ENCODE measurements around the gene HP1BP3. TPM values are rescaled to one million over a fixed set of nuclear protein-coding genes. Genes with fewer than 3 reads are reported as not detected.
"Not testable (repeated sequence)": the region's sequence is repeated elsewhere in the genome, so short reads cannot be mapped to it uniquely, and the experiment has no call there.

Gene HP1BP3
- total RNA-seq, 1 experiment from 2014 or later = 263 TPM

- BruUV-seq (replicated peaks) = no TSS peak
- 0 out of 2 replicates have a peak overlapping the region, but pooled peaks have one; percentile 29 for H3K27ac ChIP-seq (ENCODE audit: low read length)
- CTCF ChIA-PET = no interaction called here
These were observed 3.7 kb upstream of the HP1BP3 start for GRCh38 chr1:20790785-20791184.

DNA sequence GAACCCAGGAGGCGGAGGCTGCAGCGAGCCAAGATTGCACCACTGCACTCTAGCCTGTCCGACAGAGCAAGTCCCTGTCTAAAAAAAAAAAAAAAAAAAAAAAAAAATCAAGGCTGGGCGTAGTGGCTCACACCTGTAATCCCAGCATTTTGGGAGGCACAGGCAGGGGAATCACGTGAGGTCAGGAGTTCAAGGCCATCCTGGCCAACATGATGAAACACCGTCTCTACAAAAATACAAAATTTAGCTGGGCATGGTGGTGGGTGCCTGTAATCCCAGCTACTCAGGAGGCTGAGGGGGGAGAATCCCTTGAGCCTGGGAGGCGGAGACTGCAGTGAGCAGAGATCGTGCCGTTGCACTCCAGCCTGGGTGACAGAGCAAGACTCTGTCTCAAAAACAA lies 2.5 kb upstream of the HP1BP3 start:
- H3K27ac ChIP-seq (ENCODE audit: low read length); CTCF ChIA-PET; H3K36me3 ChIP-seq (ENCODE audit: control insufficient read depth, insufficient read depth, low read length); BruUV-seq (replicated peaks); in situ Hi-C loops (cut with HindIII; ENCODE audit: low pct_unique_long_range_greater_than_20kb, low sequenced_read_pairs); intact Hi-C loops (cut with micrococcal nuclease; ENCODE audit: unreplicated experiment); ATAC-seq; DNase-seq (ENCODE audit: low read depth, low spot score); H3K27me3 ChIP-seq (ENCODE audit: control insufficient read depth, insufficient read depth, low read length); H3K4me3 ChIP-seq (ENCODE audit: low read depth in 2 of 2, low read length in 2 of 2); H3K9me3 ChIP-seq (ENCODE audit: control insufficient read depth, insufficient read depth, low read depth, low read length): not testable (repeated sequence)
- POLR2A ChIA-PET = interaction anchor here (0.6 kb wide), 1 partner anchor 10 kb away, joined by 8 read pairs; no protein-coding TSS in a partner anchor
- peaks cover 14% of the 10 kb centered on the region for H3K4me1 ChIP-seq (ENCODE audit: control insufficient read depth, insufficient read depth, low read length)

More at GRCh38 chr1:20790785-20791184, 3.7 kb upstream of the HP1BP3 start:
- POLR2A ChIA-PET = no interaction called here
- in situ Hi-C loops (cut with HindIII; ENCODE audit: low pct_unique_long_range_greater_than_20kb, low sequenced_read_pairs) (no loop called here), intact Hi-C loops (cut with micrococcal nuclease; ENCODE audit: unreplicated experiment) (no loop called here)
- peaks cover 14% of the 10 kb centered on the region for H3K4me1 ChIP-seq (ENCODE audit: control insufficient read depth, insufficient read depth, low read length)
- H3K27me3 ChIP-seq (ENCODE audit: control insufficient read depth, insufficient read depth, low read length) = no peaks in the 10 kb centered on the region
- TF ChIP-seq POLR2AphosphoS5 (IDR thresholded peaks at IDR 0.05; ENCODE audit: low read depth, low read length) (no peak), SIN3A (IDR thresholded peaks at IDR 0.05; ENCODE audit: borderline replicate concordance, insufficient read depth, low read depth, low read length) (no peak), TCF7L2 (IDR thresholded peaks at IDR 0.05; ENCODE audit: low read depth, low read length) (no peak)
- TF ChIP-seq, protein P1, sequence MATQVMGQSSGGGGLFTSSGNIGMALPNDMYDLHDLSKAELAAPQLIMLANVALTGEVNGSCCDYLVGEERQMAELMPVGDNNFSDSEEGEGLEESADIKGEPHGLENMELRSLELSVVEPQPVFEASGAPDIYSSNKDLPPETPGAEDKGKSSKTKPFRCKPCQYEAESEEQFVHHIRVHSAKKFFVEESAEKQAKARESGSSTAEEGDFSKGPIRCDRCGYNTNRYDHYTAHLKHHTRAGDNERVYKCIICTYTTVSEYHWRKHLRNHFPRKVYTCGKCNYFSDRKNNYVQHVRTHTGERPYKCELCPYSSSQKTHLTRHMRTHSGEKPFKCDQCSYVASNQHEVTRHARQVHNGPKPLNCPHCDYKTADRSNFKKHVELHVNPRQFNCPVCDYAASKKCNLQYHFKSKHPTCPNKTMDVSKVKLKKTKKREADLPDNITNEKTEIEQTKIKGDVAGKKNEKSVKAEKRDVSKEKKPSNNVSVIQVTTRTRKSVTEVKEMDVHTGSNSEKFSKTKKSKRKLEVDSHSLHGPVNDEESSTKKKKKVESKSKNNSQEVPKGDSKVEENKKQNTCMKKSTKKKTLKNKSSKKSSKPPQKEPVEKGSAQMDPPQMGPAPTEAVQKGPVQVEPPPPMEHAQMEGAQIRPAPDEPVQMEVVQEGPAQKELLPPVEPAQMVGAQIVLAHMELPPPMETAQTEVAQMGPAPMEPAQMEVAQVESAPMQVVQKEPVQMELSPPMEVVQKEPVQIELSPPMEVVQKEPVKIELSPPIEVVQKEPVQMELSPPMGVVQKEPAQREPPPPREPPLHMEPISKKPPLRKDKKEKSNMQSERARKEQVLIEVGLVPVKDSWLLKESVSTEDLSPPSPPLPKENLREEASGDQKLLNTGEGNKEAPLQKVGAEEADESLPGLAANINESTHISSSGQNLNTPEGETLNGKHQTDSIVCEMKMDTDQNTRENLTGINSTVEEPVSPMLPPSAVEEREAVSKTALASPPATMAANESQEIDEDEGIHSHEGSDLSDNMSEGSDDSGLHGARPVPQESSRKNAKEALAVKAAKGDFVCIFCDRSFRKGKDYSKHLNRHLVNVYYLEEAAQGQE (IDR thresholded peaks at IDR 0.05; ENCODE audit: insufficient read depth in 1 of 2, low read depth in 2 of 2, low read length in 1 of 2) = no peak
- TF ChIP-seq, protein P2, sequence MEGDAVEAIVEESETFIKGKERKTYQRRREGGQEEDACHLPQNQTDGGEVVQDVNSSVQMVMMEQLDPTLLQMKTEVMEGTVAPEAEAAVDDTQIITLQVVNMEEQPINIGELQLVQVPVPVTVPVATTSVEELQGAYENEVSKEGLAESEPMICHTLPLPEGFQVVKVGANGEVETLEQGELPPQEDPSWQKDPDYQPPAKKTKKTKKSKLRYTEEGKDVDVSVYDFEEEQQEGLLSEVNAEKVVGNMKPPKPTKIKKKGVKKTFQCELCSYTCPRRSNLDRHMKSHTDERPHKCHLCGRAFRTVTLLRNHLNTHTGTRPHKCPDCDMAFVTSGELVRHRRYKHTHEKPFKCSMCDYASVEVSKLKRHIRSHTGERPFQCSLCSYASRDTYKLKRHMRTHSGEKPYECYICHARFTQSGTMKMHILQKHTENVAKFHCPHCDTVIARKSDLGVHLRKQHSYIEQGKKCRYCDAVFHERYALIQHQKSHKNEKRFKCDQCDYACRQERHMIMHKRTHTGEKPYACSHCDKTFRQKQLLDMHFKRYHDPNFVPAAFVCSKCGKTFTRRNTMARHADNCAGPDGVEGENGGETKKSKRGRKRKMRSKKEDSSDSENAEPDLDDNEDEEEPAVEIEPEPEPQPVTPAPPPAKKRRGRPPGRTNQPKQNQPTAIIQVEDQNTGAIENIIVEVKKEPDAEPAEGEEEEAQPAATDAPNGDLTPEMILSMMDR (IDR thresholded peaks at IDR 0.05) = no peak
- ATAC-seq (no peak), DNase-seq (ENCODE audit: low read depth, low spot score) (no peak)
- no peaks in the 10 kb centered on the region for H3K9me3 ChIP-seq (ENCODE audit: control insufficient read depth, insufficient read depth, low read depth, low read length)
- no peaks in the 10 kb centered on the region; the same call in 1 of the 2 replicates for H3K36me3 ChIP-seq (ENCODE audit: control insufficient read depth, insufficient read depth, low read length)
- no peak overlapping the region for H3K4me3 ChIP-seq (ENCODE audit: low read depth in 2 of 2, low read length in 2 of 2)

All from Panc1 (cell line).